Measurements from ENCODE around the gene PEAK1.
A peak's percentile ranks its signal among the peaks of the same experiment; 100 is the strongest.

PEAK1 gene

GRCh38 chr15:77402740-77403379, 17.0 kb downstream of the PEAK1 start:
- DNase-seq: peak; percentile 84

- no peak for DNase-seq
Observed at GRCh38 chr15:77400258-77400657, 19.6 kb downstream of the PEAK1 start.

- DNase-seq: no peak
Observed at GRCh38 chr15:77398927-77399326, 21.0 kb downstream of the PEAK1 start.

GRCh38 chr15:77396692-77397091, 23.2 kb downstream of the PEAK1 start:
- DNase-seq: no peak

DNA sequence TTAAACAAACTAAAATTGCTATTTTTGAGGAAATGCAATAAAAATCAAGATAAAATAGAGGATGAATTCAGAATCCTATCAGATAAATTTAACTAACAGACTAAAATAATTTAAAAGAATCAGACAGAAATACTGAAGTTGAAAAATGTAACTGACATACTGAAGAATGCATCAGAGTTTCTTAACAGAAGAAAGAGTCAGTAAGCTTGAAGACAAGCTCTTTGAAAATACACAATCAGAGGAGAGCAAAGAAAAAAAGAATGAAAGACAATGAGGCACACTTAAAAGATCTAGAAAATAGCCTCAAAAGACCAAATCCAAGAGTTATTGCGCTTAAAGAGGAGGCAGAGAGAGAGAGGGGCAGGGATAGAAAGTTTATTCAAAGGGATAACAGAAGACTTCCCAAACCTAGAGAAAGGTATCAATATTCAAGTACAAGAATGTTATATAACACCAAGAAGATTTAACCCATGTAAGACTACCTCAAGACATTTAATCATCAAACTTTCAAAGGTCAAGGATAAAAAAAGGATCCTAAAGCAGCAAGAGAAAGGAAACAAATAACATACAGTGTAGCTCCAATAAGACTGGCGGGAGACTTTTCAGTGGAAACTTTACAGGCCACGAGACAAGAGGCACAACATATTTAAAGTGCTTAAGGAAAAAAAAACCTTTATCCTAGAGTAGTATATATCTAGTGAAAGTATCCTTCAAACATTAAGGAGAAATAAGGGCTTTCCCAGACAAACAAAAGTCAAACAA, 24.7 kb downstream of the PEAK1 start:
- no peak for DNase-seq

DNA sequence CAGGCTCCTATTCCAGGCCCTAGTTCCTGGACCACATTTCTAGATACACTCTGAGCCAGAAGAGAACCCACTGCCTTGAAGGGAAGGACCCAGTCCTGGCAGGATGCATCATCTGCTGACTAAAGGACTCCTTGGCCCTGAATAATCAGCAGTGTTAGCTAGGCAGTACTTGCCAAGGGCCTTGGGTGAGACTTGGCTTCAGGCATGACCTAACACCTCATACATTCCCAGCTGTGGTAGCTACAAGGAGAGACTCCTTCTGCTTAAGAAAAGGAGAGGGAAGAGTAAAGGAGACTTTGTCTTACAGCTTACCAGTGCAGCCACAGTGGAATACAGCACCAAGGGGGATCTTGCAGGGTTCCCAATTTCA, 26.4 kb downstream of the PEAK1 start:
- DNase-seq: peak; percentile 24

GRCh38 chr15:77392762-77393470, 27.0 kb downstream of the PEAK1 start:
- DNase-seq: no peak

DNA sequence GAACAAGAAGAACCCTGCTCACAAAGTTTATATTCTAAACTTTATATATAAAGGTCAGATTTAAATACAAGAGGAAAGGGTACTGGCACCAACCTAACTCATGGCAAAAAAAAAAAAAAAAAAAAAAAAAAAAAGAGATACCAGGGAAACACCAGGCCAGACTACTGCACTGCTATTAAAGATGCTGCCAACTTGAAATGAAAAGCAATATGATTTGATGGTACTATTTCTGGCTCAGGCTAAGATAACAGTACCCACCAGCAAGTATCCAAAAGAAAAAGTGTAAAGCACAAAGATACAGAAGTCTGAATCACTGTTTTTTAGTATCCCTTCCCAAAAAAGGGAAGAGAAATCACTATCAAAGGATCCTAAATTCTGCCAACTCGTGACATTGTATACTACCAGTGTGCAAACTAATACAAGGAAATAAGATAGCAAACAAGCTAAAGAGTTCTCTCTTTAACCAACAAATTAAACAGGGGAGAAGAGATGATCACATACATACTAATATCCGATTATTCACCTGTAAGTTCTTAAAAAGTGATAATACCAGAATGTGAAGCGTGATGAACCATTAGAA, 28.4 kb downstream of the PEAK1 start:
- no peak for DNase-seq

- peak; percentile 60 for DNase-seq
Observed at GRCh38 chr15:77387365-77388105, 32.4 kb downstream of the PEAK1 start.

- peak; percentile 8 for DNase-seq
Observed at GRCh38 chr15:77386626-77387025, 33.3 kb downstream of the PEAK1 start.

DNA sequence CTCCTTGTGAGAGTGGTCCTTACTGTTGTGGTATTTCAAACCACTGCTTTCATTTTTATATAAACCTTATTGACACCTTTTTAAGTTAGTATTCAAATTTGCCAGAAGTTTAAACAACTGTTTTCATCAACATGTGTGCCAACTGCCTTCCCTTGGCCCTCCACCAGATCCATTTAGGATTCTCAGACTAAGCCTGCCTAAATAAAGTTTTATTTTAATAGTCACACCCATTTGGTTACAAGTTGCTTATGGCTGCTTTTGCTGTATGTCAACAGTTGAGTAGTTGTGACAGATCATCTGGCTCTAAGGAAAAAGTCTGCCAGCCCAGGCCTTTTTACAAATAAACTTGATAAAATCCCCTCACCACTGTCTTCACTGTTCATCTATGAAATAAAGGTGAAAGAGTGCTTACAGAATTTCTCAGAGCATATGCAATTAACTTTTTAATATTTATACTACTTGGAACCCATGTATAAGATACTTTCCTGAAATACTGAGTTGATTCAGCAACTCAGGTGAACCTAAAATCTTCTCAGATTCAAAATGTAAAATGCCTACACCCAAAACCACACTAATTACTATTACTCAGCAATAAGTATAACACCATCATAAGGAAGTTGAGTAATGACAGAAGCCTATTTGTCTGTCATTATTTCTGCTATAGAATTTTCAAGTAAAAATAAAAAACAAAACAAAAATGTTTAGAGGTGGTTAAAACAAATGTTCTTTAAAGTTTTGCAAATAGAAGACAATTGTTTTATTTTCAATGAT, 35.1 kb downstream of the PEAK1 start:
- DNase-seq: no peak

GRCh38 chr15:77384086-77384485, 35.8 kb downstream of the PEAK1 start:
- DNase-seq: no peak

GRCh38 chr15:77380033-77380432, 39.9 kb downstream of the PEAK1 start:
- DNase-seq: no peak

DNA sequence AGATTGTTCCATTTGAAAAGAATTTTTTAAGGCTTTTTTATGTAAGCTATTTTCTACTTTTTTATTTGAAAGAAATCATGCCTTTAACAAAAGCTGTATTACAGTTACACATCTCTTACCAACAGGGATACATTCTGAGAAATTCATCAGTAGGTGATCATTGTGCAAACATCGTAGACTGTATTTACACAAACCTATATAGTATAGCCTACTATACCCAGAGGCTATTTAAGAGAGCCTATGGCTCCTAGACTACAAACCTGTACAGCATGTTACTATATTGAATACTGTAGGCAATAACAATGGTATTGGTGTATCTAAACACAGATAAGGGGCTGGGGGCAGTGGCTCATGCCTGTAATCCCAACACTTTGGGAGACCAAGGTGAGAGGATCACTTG, 43.1 kb downstream of the PEAK1 start:
- DNase-seq: no peak

- DNase-seq: no peak
Observed at GRCh38 chr15:77375133-77375532, 44.8 kb downstream of the PEAK1 start.

GRCh38 chr15:77373441-77373840, 46.5 kb downstream of the PEAK1 start:
- DNase-seq: no peak

DNA sequence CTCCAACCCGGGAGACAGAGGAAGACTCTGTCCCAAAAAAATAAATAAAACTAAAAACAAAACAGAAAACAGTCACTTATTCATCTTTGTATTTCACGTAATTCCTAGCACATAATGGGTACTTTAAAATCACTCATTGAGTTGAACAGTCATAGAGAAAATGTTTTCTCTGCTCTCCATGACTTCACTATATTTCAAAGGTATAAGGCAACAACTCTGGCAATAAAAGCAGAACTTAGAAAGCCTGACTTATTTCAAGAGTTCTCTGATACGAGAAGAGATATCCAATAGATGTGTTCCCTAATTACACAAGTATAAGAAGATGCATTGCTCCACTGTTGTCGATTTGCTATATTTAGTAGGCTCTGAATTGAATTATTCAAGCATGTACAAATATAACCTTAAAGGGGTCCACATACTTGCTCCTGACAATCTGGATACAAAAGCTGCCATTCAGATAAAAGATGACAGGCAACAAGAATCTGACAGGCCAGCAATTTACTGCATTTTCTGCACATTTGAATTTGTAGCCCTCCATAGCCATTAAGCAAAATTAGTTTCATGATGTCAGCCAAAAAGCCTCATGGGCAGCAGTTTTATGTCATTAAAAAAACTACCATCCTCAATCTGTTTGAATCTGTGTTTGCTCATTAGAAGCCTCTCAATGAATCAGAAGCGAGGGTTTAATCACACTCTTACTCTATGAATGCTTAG, 47.9 kb downstream of the PEAK1 start:
- DNase-seq: no peak

DNA sequence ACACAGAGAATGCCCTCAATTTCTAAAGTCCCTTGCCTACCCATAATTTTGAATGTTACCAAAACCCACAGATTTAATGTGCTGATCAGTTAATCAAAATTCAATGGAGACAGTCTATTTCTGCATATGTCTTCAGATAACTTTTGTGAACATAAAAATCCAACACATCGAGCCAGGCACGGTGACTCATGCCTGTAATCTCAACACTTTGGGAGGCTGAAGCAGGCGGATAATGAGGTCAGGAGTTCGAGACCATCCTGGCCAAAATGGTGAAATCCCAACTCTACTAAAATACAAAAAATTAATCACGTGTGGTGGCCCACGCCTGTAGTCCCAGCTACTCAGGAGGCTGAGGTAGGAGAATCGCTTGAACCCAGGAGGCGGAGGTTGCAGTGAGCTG, 49.3 kb downstream of the PEAK1 start:
- DNase-seq: peak; percentile 11

GRCh38 chr15:77369168-77369567, 50.7 kb downstream of the PEAK1 start:
- DNase-seq: peak; percentile 54

GRCh38 chr15:77367631-77368030, 52.3 kb downstream of the PEAK1 start:
- no peak for DNase-seq

GRCh38 chr15:77361456-77361855, 58.4 kb downstream of the PEAK1 start:
- no peak for DNase-seq
